ENCODE results near the gene SPOP. TPM values are rescaled to one million over a fixed set of nuclear protein-coding genes. Genes with fewer than 3 reads are reported as not detected.

Gene SPOP
- total and polyA plus RNA-seq, 2 of the 4 experiments (the other 2 are of a cell fraction), result 24.9 to 47.5 TPM

DNA sequence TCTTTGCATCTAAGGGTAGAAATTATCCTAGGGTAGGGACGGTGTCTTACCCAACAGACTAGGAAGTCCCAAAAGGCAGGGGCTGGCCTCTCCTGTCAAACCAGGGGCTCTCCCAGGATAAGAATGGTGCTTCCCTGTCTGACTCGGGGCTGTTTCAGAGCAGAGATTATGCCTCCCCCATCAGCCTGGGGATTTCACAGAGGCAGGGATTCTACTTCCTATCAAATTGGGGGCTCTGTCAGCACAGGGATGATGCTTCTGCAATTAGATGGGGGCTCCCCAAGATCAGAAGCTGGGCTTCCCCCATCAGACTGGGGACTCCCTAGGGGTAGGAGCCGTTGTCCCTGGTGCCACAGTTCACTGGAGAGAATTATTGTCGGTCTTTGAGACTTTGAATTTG, 99.9 kb downstream of the SPOP start:
- no CpG with 5 or more reads among the region's 4 CpGs for WGBS, 2 experiments (ENCODE audit: extremely low coverage in 2 of 2, insufficient read length in 1 of 2)
- Histone ChIP-seq H4K91ac (ENCODE audit: insufficient read depth, low read depth, low read length) (no peak overlapping the region), H2AFZ (replicated peaks; ENCODE audit: low read length, poor library complexity) (no peak overlapping the region), H3K14ac (replicated peaks; ENCODE audit: low read depth, low read length) (no peak overlapping the region), H3K23ac (ENCODE audit: low read depth, low read length) (no peak overlapping the region), H2AK9ac (replicated peaks; ENCODE audit: low read depth, low read length, poor library complexity) (no peak overlapping the region), H3K18ac (ENCODE audit: low read depth, low read length) (no peak overlapping the region), H3K27me3 (ENCODE audit: control insufficient read depth, insufficient read depth, low read length) (peaks cover 39% of the 10 kb centered on the region), H3K9ac (ENCODE audit: low read depth, low read length) (no peak overlapping the region), H2BK120ac (ENCODE audit: low read depth, low read length) (no peak overlapping the region), H3K56ac (ENCODE audit: extremely low read depth, insufficient read depth, low read length) (no peak overlapping the region), H3K36me3 (ENCODE audit: control insufficient read depth, insufficient read depth, low read length) (no peaks in the 10 kb centered on the region), H2BK20ac (ENCODE audit: low read depth, low read length) (no peak overlapping the region), H4K8ac (ENCODE audit: low read depth in 2 of 2, low read length in 2 of 2) (no peak overlapping the region), H2BK5ac (ENCODE audit: low read depth, low read length, poor library complexity, severe bottlenecking) (no peak overlapping the region), H3K4me2 (ENCODE audit: low read depth, low read length) (no peak overlapping the region), H3K9me1 (ENCODE audit: insufficient read depth, low read length) (no peaks in the 10 kb centered on the region; the same call in 1 of the 2 replicates), H3K4me1 (ENCODE audit: control insufficient read depth, insufficient read depth, low read length) (peaks cover 5% of the 10 kb centered on the region), H3K4ac (ENCODE audit: low read depth, low read length) (no peak overlapping the region), H4K20me1 (ENCODE audit: insufficient read depth, low read length) (no peaks in the 10 kb centered on the region; the same call in 1 of the 2 replicates), H2AK5ac (ENCODE audit: low read depth, low read length) (no peak overlapping the region), H4K5ac (ENCODE audit: low read depth, low read length) (no peak overlapping the region), H2BK15ac (ENCODE audit: low read depth, low read length) (no peak overlapping the region), H3K9me3 (ENCODE audit: control insufficient read depth, insufficient read depth, low read length) (no peaks in the 10 kb centered on the region), H3K79me1 (ENCODE audit: low read depth in 1 of 2, low read length in 2 of 2) (no peaks in the 10 kb centered on the region), H3K27ac (ENCODE audit: insufficient read depth, low read length) (no peak overlapping the region), H3K4me3 (ENCODE audit: insufficient read depth, low read depth, low read length) (no peak overlapping the region)
- dilution Hi-C loops (cut with HindIII; ENCODE audit: low sequenced_read_pairs, unreplicated experiment) (no loop called here), in situ Hi-C loops (cut with MboI; ENCODE audit: low sequenced_read_pairs) (no loop called here), intact Hi-C loops (cut with micrococcal nuclease) (no loop called here)
- ATAC-seq (ENCODE audit: low read depth) (no peak), DNase-seq (no peak)
- no peak for TF ChIP-seq RAD21 (IDR thresholded peaks at IDR 0.05; ENCODE audit: low read length)
- TF ChIP-seq MAZ (IDR thresholded peaks at IDR 0.05; ENCODE audit: borderline replicate concordance, low read depth, low read length), result no peak
- no peak for TF ChIP-seq RCOR1 (IDR thresholded peaks at IDR 0.05; ENCODE audit: insufficient replicate concordance, low read length)
- TF ChIP-seq, protein P1, sequence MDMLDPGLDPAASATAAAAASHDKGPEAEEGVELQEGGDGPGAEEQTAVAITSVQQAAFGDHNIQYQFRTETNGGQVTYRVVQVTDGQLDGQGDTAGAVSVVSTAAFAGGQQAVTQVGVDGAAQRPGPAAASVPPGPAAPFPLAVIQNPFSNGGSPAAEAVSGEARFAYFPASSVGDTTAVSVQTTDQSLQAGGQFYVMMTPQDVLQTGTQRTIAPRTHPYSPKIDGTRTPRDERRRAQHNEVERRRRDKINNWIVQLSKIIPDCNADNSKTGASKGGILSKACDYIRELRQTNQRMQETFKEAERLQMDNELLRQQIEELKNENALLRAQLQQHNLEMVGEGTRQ (IDR thresholded peaks at IDR 0.05; ENCODE audit: low read depth, low read length), result no peak
- no peak for TF ChIP-seq RFX5 (IDR thresholded peaks at IDR 0.05; ENCODE audit: low read depth, low read length)
- TF ChIP-seq ELK1 (IDR thresholded peaks at IDR 0.05; ENCODE audit: borderline replicate concordance, low read depth, low read length), result no peak
- no peak for TF ChIP-seq FOS (IDR thresholded peaks at IDR 0.05; ENCODE audit: low read depth, low read length)
- no peak for TF ChIP-seq MAFK (IDR thresholded peaks at IDR 0.05; ENCODE audit: low read depth, low read length)
- no peak for TF ChIP-seq POLR2A (IDR thresholded peaks at IDR 0.05; ENCODE audit: low read depth, low read length)
- ChIA-PET CTCF (no interaction called here), POLR2A (ENCODE audit: unreplicated experiment) (no interaction called here)
- no TSS peak for BruUV-seq (replicated peaks)
